NB4 (cell line): ENCODE measurements around the gene TINCR.

Source experiments
- MYC ChIP-seq: IDR thresholded peaks from 2 replicates; pipeline ENCODE4 v1.6.1; 2011; ENCODE audit warnings: low read depth, low read length
- TF ChIP-seq, protein P1 (sequence below): IDR thresholded peaks from one replicate; pipeline ENCODE4 v1.5.1; 2012; ENCODE audit warnings: low read depth, low read length
- TF ChIP-seq, protein P2 (sequence below): IDR thresholded peaks from 2 replicates; pipeline ENCODE4 v1.6.1; 2011; ENCODE audit warnings: low read depth, low read length

DNA sequence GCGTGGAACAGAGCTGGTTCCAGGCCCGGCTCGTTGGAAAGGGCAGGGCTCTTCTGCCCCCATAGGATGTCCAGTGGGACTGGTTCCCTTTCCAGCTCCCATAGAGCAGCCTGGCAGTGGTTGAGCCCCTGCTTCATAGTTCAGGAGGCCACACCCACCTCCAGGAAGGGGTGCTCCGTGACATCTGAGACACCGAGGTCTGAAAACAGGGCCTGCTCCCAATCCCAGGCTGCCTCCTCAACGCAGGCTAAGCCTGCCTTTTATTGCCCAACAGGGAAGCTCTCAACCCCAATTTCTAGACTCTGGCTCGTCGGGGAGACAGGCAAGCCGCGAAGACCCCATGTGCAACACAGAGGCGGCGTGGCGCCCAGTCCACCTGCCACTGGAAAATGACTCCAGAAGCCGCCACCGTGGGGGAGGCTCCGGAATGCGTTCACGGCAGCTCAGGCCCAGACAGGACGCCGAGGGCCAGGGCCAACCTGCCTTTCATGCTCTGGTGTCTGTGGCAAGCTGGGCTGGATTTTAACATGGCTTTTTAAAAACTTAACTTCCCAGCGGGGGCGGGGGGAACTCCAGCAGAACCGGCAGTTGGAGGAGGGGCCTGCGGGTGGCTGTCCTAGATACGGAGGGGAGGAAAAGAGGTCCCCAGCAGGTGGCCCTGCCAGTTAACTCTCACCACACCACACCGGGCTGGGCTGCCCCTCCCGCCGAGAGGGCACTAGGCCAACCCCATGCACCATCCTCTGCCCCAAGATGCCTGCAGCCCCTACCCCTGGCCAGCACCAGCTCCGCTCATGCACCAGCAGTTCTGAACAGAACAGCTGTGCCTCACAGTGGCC, 17.9 kb upstream of the TINCR start:
- TF ChIP-seq, protein P1, sequence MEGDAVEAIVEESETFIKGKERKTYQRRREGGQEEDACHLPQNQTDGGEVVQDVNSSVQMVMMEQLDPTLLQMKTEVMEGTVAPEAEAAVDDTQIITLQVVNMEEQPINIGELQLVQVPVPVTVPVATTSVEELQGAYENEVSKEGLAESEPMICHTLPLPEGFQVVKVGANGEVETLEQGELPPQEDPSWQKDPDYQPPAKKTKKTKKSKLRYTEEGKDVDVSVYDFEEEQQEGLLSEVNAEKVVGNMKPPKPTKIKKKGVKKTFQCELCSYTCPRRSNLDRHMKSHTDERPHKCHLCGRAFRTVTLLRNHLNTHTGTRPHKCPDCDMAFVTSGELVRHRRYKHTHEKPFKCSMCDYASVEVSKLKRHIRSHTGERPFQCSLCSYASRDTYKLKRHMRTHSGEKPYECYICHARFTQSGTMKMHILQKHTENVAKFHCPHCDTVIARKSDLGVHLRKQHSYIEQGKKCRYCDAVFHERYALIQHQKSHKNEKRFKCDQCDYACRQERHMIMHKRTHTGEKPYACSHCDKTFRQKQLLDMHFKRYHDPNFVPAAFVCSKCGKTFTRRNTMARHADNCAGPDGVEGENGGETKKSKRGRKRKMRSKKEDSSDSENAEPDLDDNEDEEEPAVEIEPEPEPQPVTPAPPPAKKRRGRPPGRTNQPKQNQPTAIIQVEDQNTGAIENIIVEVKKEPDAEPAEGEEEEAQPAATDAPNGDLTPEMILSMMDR: no peak
- TF ChIP-seq, protein P2, sequence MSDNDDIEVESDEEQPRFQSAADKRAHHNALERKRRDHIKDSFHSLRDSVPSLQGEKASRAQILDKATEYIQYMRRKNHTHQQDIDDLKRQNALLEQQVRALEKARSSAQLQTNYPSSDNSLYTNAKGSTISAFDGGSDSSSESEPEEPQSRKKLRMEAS: no peak; the same call in 1 of the 2 replicates
- peak; percentile 58; the same call in 1 of the 2 replicates for TF ChIP-seq MYC
